H1 (cell line): ENCODE measurements around the gene OR51S1. TPM values are rescaled to one million over a fixed set of nuclear protein-coding genes. Genes with fewer than 3 reads are reported as not detected.

Source experiments
- CTCF ChIA-PET: fragments of 300-600 bp; sonication (Branson Sonifier 250); formaldehyde crosslinking; loops from one replicate; lab custom pipeline; 2021; ENCODE audit not compliant: partially characterized antibody; lab: Charles Lee
- POLR2A ChIA-PET: fragments of 300-600 bp; sonication (Branson Sonifier 250); formaldehyde crosslinking; loops from one replicate; lab custom pipeline; 2021; ENCODE audit warnings: inconsistent platforms; ENCODE audit not compliant: partially characterized antibody; lab: Charles Lee
- DNase-seq, 2 experiments: peaks; one replicate each; pipeline versions ENCODE4 v3.0.0 to v3.0.0-alpha.2; 2010 to 2022; ENCODE audit warnings: low spot score in 2 of 2, low read depth in 1 of 2, mixed read lengths in 1 of 2
- FAIRE-seq: peaks from 2 replicates; lab custom pipeline; 2011; peaks lifted over from hg19 to GRCh38; lab: Jason Lieb, UNC
- H2AFZ ChIP-seq: 2 replicates; pipeline ENCODE4 v1.8.1; 2012; ENCODE audit warnings: low read length, inconsistent platforms
- H2AK5ac ChIP-seq: 2 replicates; pipeline ENCODE4 v1.6.1; 2013; ENCODE audit warnings: low read depth, low read length
- H2BK120ac ChIP-seq: replicated peaks from 2 replicates; pipeline ENCODE3; 2013; ENCODE audit warnings: low read depth, low read length, inconsistent platforms
- H2BK12ac ChIP-seq: 2 replicates; pipeline ENCODE4 v1.6.1; 2013; ENCODE audit warnings: low read depth, low read length
- H2BK15ac ChIP-seq: 2 replicates; pipeline ENCODE4 v1.6.1; 2013; ENCODE audit warnings: low read length
- H2BK20ac ChIP-seq: 2 replicates; pipeline ENCODE4 v1.6.1; 2013; ENCODE audit warnings: low read length
- H2BK5ac ChIP-seq: 2 replicates; pipeline ENCODE4 v1.6.1; 2013; ENCODE audit warnings: low read depth, low read length
- H3K14ac ChIP-seq: 2 replicates; pipeline ENCODE4 v1.6.1; 2013; ENCODE audit warnings: inconsistent platforms; ENCODE audit not compliant: insufficient read length
- H3K18ac ChIP-seq: 2 replicates; pipeline ENCODE4 v1.6.1; 2013; ENCODE audit warnings: low read length; ENCODE audit errors: extremely low read depth
- H3K23ac ChIP-seq: 2 replicates; pipeline ENCODE4 v1.6.1; 2013; ENCODE audit warnings: inconsistent platforms; ENCODE audit not compliant: insufficient read length
- H3K23me2 ChIP-seq: 2 replicates; pipeline ENCODE4 v1.6.1; 2013; ENCODE audit warnings: low read depth, low read length
- H3K27ac ChIP-seq: 2 replicates; pipeline ENCODE4 v1.6.1; 2011; ENCODE audit warnings: low read depth, low read length, inconsistent platforms
- H3K27me3 ChIP-seq, 4 experiments: replicated peaks in 1 of 4; 1 replicate in 1 of 4; 2 replicates in 3 of 4; pipeline versions ENCODE4 v1.6.1 to v1.8.1; 2011 to 2013; ENCODE audit warnings: low read length in 3 of 4, mild to moderate bottlenecking in 3 of 4, inconsistent platforms in 2 of 4, mixed read lengths in 2 of 4, moderate library complexity in 1 of 4; ENCODE audit not compliant: control insufficient read depth in 3 of 4, insufficient read depth in 3 of 4; ENCODE audit errors: extremely low read depth in 1 of 4
- H3K36me3 ChIP-seq, 4 experiments: 2 replicates each; pipeline versions ENCODE4 v1.6.1 to v1.8.1; 2011 to 2013; ENCODE audit warnings: mild to moderate bottlenecking in 4 of 4, low read length in 3 of 4, moderate library complexity in 2 of 4, control low read depth in 1 of 4, inconsistent platforms in 1 of 4; ENCODE audit not compliant: insufficient read depth in 4 of 4, control insufficient read depth in 2 of 4
- H3K4ac ChIP-seq: replicated peaks from 2 replicates; pipeline ENCODE3; 2013; ENCODE audit warnings: low read length, low read depth, mixed read lengths, inconsistent platforms; ENCODE audit not compliant: insufficient read length
- H3K4me1 ChIP-seq, 4 experiments: replicated peaks in 1 of 4; 1 replicate in 1 of 4; 2 replicates in 3 of 4; pipeline versions ENCODE4 v1.6.1 to v1.8.1; 2011 to 2013; ENCODE audit warnings: low read length in 3 of 4, inconsistent platforms in 2 of 4, mixed read lengths in 1 of 4; ENCODE audit not compliant: insufficient read depth in 4 of 4, control insufficient read depth in 3 of 4
- H3K4me2 ChIP-seq, 2 experiments: 2 replicates each; pipeline versions ENCODE4 v1.6.1 to v1.8.1; 2011 to 2013; ENCODE audit warnings: low read depth in 2 of 2, low read length in 2 of 2, control low read depth in 1 of 2, inconsistent platforms in 1 of 2, mild to moderate bottlenecking in 1 of 2; ENCODE audit not compliant: insufficient read depth in 1 of 2
- H3K4me3 ChIP-seq, 4 experiments: fragments of 200-600, 300-600 bp in 1 of 4; sonication (generic), shearing (Covaris generic), sonication (Bioruptor Twin) in 1 of 4; 2 replicates each; pipeline versions ENCODE4 v1.5.1 to v1.8.1; 2011 to 2016; ENCODE audit warnings: low read length in 4 of 4, low read depth in 3 of 4, control low read depth in 2 of 4, inconsistent platforms in 2 of 4, mild to moderate bottlenecking in 2 of 4, mixed read lengths in 1 of 4, moderate library complexity in 1 of 4; ENCODE audit not compliant: insufficient read depth in 2 of 4; ENCODE audit errors: extremely low read depth in 1 of 4
- H3K56ac ChIP-seq: replicated peaks from 2 replicates; pipeline ENCODE3; 2013; ENCODE audit warnings: low read depth, mild to moderate bottlenecking, mixed read lengths, low read length, inconsistent platforms; ENCODE audit not compliant: insufficient read length
- H3K79me1 ChIP-seq: 2 replicates; pipeline ENCODE4 v1.6.1; 2013; ENCODE audit warnings: low read depth, low read length, control low read depth
- H3K79me2 ChIP-seq, 2 experiments: 2 replicates each; pipeline versions ENCODE4 v1.6.1 to v1.8.1; 2012 to 2013; ENCODE audit warnings: low read length in 2 of 2, mild to moderate bottlenecking in 2 of 2, inconsistent platforms in 1 of 2; ENCODE audit not compliant: insufficient read depth in 2 of 2, control insufficient read depth in 1 of 2
- H3K9ac ChIP-seq, 4 experiments: replicated peaks in 1 of 4; 1 replicate in 1 of 4; 2 replicates in 3 of 4; pipeline versions ENCODE4 v1.6.1 to v1.8.1; 2011 to 2013; ENCODE audit warnings: low read depth in 3 of 4, low read length in 3 of 4, control low read depth in 2 of 4, mild to moderate bottlenecking in 2 of 4, moderate library complexity in 2 of 4, inconsistent platforms in 1 of 4; ENCODE audit errors: extremely low read depth in 1 of 4
- H3K9me3 ChIP-seq, 2 experiments: 2 replicates each; pipeline versions ENCODE4 v1.6.1 to v1.8.1; 2012 to 2013; ENCODE audit warnings: mild to moderate bottlenecking in 2 of 2, moderate library complexity in 2 of 2, control low read depth in 1 of 2, inconsistent platforms in 1 of 2, low read depth in 1 of 2, low read length in 1 of 2, mixed read lengths in 1 of 2; ENCODE audit not compliant: insufficient read depth in 2 of 2
- H4K20me1 ChIP-seq, 2 experiments: replicated peaks in 1 of 2; 2 replicates each; pipeline versions ENCODE3 to v1.8.1; 2011 to 2013; ENCODE audit warnings: inconsistent platforms in 2 of 2, low read length in 2 of 2, mild to moderate bottlenecking in 1 of 2; ENCODE audit not compliant: insufficient read depth in 2 of 2, control insufficient read depth in 1 of 2
- H4K5ac ChIP-seq: 2 replicates; pipeline ENCODE4 v1.6.1; 2013; ENCODE audit warnings: low read length, low read depth, mixed read lengths, inconsistent platforms; ENCODE audit not compliant: insufficient read length
- H4K8ac ChIP-seq: 2 replicates; pipeline ENCODE4 v1.8.0; 2013; ENCODE audit warnings: mild to moderate bottlenecking, moderate library complexity, low read length, inconsistent platforms; ENCODE audit not compliant: insufficient read depth; ENCODE audit errors: extremely low read depth
- H4K91ac ChIP-seq: replicated peaks from 2 replicates; pipeline ENCODE3; 2013; ENCODE audit warnings: low read length, mixed read lengths, inconsistent platforms; ENCODE audit not compliant: insufficient read length
- BACH1 ChIP-seq: IDR thresholded peaks from 2 replicates; pipeline ENCODE4 v1.6.1; 2012; ENCODE audit warnings: low read length, improper control_type of control experiment
- EP300 ChIP-seq, 2 experiments: IDR thresholded peaks; 1 replicate in 1 of 2; 2 replicates in 1 of 2; pipeline ENCODE4 v1.6.1; 2011 to 2012; ENCODE audit warnings: low read depth in 2 of 2, low read length in 2 of 2, mild to moderate bottlenecking in 2 of 2, borderline replicate concordance in 1 of 2, inconsistent platforms in 1 of 2, moderate library complexity in 1 of 2
- MAFK ChIP-seq: IDR thresholded peaks from 2 replicates; pipeline ENCODE4 v1.6.1; 2012; ENCODE audit warnings: low read depth, mild to moderate bottlenecking, improper control_type of control experiment, low read length
- RXRA ChIP-seq: IDR thresholded peaks from 2 replicates; pipeline ENCODE4 v1.6.1; 2011; ENCODE audit warnings: low read depth, mild to moderate bottlenecking, low read length, moderate library complexity; ENCODE audit not compliant: insufficient read depth
- SIX5 ChIP-seq: IDR thresholded peaks from 2 replicates; pipeline ENCODE4 v1.6.1; 2011; ENCODE audit warnings: mild to moderate bottlenecking, low read depth, low read length
- SP4 ChIP-seq: IDR thresholded peaks from 2 replicates; pipeline ENCODE4 v1.6.1; 2012; ENCODE audit warnings: low read length, inconsistent platforms
- WGBS, 2 experiments: shearing (Covaris generic) in 1 of 2; methylation state at CpG; one replicate each; pipeline versions ENCODE4 v1.1.6 to v1.1.7; 2013 to 2015; ENCODE audit warnings: low lambda C conversion rate in 2 of 2, mixed read lengths in 2 of 2, inconsistent platforms in 1 of 2, low coverage in 1 of 2, missing lambda C conversion rate in 1 of 2; ENCODE audit not compliant: insufficient replicate concordance in 2 of 2, insufficient coverage in 1 of 2, insufficient read length in 1 of 2; ENCODE audit errors: extremely low coverage in 1 of 2, missing lambda C conversion rate in 1 of 2; 5-methylcytosine and 5-hydroxymethylcytosine counted together
- polyA plus RNA-seq, 7 experiments: library from polyadenylated mRNA; depleted of rRNA in 3 of 7; stranded (reverse) in 5 of 7; unstranded in 2 of 7; fragments of >200 nt in 5 of 7; fragments of 200-250 nt in 2 of 7; gene quantifications; 1 replicate in 5 of 7; 2 replicates in 1 of 7; 4 replicates in 1 of 7; pipeline versions ENCODE4 v1.2.1 to v1.2.3, GENCODE V29; 2011 to 2013; ENCODE audit warnings: missing spikeins in 2 of 7, mixed read lengths in 2 of 7
- total RNA-seq: library from RNA; stranded (reverse); fragmentation: NEBNext Ultra II Directional; extraction: Animal tissue kit (Norgen Biotek cat#: 25700); gene quantifications from 2 replicates; pipeline ENCODE4 v1.2.1, GENCODE V29; 2021
- TF ChIP-seq, protein P1 (sequence below): IDR thresholded peaks from 2 replicates; pipeline ENCODE4 v1.6.1; 2012; ENCODE audit warnings: low read length, inconsistent platforms

The OR51S1 gene
- total and polyA plus RNA-seq, 2 of the 8 experiments (the other 6 are each of a cell fraction or from before 2014, with no cell fraction given), result not detected

GRCh38 chr11:4891996-4892640 is 43.1 kb upstream of the OR51S1 start:
- no peak overlapping the region for H3K14ac ChIP-seq
- no peaks in the 10 kb centered on the region for H3K36me3 ChIP-seq
- no peaks in the 10 kb centered on the region for H3K27me3 ChIP-seq
- TF ChIP-seq EP300 (IDR thresholded peaks at IDR 0.05; ENCODE audit: borderline replicate concordance in 1 of 2, low read depth in 2 of 2, low read length in 2 of 2) (no peak), SIX5 (no peak), BACH1 (no peak), RXRA (no peak), SP4 (no peak), MAFK (no peak)
- TF ChIP-seq, protein P1, sequence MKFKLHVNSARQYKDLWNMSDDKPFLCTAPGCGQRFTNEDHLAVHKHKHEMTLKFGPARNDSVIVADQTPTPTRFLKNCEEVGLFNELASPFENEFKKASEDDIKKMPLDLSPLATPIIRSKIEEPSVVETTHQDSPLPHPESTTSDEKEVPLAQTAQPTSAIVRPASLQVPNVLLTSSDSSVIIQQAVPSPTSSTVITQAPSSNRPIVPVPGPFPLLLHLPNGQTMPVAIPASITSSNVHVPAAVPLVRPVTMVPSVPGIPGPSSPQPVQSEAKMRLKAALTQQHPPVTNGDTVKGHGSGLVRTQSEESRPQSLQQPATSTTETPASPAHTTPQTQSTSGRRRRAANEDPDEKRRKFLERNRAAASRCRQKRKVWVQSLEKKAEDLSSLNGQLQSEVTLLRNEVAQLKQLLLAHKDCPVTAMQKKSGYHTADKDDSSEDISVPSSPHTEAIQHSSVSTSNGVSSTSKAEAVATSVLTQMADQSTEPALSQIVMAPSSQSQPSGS, result no peak
- TF ChIP-seq, all 59 proteins: peak for 0
- no peak overlapping the region for H2BK5ac ChIP-seq
- H2BK20ac ChIP-seq, result no peak overlapping the region
- CTCF ChIA-PET, result interaction anchor here (0.7 to 1.3 kb wide), 5 partner anchors 9 to 169 kb away, joined by 3 to 4 read pairs (median 3); no protein-coding TSS in a partner anchor
- no peaks in the 10 kb centered on the region for H3K23me2 ChIP-seq
- no peak overlapping the region for H2AFZ ChIP-seq
- H3K9me3 ChIP-seq, result no peaks in the 10 kb centered on the region
- H2BK12ac ChIP-seq, result no peak overlapping the region
- DNase-seq (no peak), FAIRE-seq (no peak)
- no peak overlapping the region for H3K18ac ChIP-seq
- H3K56ac ChIP-seq, result no peak overlapping the region
- no peaks in the 10 kb centered on the region for H3K79me2 ChIP-seq
- no peak overlapping the region for H3K4ac ChIP-seq
- no peaks in the 10 kb centered on the region for H4K20me1 ChIP-seq
- H3K9ac ChIP-seq, result no peak overlapping the region
- H3K4me1 ChIP-seq, result no peaks in the 10 kb centered on the region
- H3K4me3 ChIP-seq, result no peak overlapping the region
- H4K8ac ChIP-seq, result no peak overlapping the region
- no peak overlapping the region for H4K91ac ChIP-seq
- no peaks in the 10 kb centered on the region for H3K79me1 ChIP-seq
- POLR2A ChIA-PET, result no interaction called here
- no peak overlapping the region for H2BK120ac ChIP-seq
- H4K5ac ChIP-seq, result no peak overlapping the region
- no peak overlapping the region for H2AK5ac ChIP-seq
- no peak overlapping the region for H3K27ac ChIP-seq
- 95% methylated on average over 1 of the region's 1 CpG; no CpG with 5 or more reads in 1 of the 2 experiments for WGBS, 2 experiments
- H3K4me2 ChIP-seq, result no peak overlapping the region
- no peak overlapping the region for H2BK15ac ChIP-seq
- no peak overlapping the region for H3K23ac ChIP-seq
